Effector CD4-positive, alpha-beta T cell (primary cell): Measurements from ENCODE around the gene RIMS4.

Source experiments
- DNase-seq: peaks from one replicate; pipeline ENCODE4 v3.0.0-alpha.2; 2020

Gene RIMS4

GRCh38 chr20:44716309-44717106, 93.8 kb downstream of the RIMS4 start:
- DNase-seq: no peak

DNA sequence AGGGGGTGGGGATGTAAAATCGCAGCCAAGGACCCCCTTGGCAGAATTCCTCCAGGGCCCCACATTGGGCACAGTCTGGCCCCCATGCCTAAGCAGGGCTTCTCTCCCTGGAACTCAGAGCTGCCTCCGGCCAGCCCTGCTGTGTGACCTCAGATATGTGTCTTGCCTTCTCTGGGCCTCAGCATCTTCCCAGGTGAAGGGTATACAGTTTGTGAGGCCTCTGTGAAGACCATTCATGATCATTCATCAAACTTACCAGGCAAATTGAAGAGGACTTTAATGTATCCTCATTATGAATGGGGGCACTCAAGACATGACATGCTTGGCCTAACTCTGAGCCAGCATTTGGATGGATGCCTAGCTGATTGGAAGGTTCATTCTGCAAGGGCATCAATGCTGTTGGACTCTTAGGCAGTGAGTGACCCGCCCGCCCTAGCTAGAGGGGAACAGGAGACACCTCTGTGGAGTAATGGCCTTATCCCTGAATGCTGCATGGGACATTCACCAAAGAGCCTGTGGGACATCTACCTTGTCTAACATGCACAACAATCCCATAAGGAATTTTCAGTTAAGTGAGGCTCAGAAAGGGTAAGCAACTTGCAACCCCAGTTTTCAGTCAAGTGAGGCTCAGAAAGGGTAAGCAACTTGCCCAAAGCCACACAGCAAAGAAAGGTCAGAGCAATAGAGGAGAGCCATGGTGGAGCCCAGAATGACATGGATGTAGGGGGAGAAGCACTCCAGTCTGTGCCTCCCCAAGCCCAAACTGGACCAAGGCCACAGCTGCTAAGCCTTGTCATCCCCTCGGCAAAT, 94.6 kb downstream of the RIMS4 start:
- DNase-seq: no peak

GRCh38 chr20:44714701-44715498, 95.4 kb downstream of the RIMS4 start, which contains the start of gene CCN5:
Gene CCN5 (plus strand): TSS chr20:44715369. CDS start chr20:44715391, 22 bp downstream.
- DNase-seq: no peak

GRCh38 chr20:44714102-44714700, 96.1 kb downstream of the RIMS4 start:
- no peak for DNase-seq

- no peak for DNase-seq
Measured at GRCh38 chr20:44711237-44711636, 99.1 kb downstream of the RIMS4 start.

DNA sequence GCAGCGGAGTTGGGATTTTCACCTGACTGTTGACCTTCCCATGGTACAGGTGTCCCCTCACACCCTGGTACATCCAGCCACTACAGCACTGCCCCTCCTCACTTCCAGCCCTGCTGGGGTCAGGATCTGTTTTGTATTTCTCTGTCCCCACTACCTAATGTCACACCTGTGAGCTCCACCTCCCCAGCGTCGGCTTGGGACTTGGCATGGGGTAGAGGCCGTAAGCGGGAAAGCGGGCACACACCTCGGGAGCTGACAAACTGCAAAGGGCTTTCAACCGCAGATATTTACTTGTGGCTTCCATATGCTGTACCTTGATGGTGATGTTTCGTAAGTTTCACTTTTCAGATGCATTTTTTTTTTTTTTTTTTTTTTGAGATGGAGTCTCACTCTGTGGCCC, 100.5 kb downstream of the RIMS4 start:
- DNase-seq: no peak

DNA sequence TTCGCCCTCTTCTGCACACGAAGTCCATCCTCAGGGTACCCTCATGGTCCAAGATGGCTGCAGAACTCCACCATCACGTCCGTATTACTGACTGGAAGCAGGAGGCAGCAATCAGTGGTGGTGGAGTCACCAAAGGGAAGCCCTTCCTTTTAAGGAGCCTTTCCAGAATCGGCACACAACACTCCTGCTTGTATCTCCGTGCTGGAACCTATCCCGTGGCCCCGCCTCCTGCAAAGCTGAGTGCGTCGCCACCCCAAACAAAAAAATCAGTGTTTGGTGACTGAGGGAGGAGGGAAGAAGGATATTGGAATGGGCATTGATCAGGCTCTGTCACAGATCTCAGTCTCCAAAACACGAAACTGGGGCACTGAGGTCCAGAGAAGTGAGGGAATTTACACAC, 101.0 kb downstream of the RIMS4 start:
- no peak for DNase-seq

- no peak for DNase-seq
Measured at GRCh38 chr20:44707018-44707579, 103.2 kb downstream of the RIMS4 start.

DNA sequence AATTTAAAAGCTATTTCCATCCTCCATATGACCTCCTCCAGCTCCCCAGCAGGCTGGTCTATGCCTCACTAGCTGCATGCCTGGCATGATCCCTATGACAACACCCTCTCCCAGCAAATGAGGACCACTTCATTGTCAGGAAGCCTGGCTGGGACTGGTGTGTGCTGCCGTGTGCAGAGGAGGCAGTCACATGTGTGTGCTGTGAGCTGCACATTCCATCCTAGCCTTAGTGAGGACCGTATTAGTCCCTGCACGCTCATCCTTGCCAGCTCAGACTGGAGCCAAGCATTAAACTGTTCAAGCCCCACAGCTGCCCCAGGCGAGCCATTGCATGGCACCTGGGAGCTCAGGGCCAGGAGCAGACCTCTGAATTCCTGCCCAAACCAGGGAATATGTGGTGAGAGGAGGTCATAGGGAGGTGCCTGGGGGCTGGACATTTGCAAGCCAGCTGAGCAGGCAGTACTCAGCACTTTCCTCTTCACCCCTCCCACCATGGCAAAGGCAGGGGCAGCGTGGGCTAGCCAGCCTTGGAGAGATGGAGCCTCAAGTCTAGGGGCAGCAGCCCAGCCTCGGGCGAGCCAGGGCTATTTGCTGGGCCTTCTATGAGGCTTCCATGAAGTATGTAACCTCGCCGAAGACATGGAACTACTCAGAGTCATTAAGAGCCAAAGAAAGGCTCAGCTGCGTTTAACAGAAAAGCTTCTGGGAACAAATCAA, 103.9 kb downstream of the RIMS4 start:
- DNase-seq: no peak

DNA sequence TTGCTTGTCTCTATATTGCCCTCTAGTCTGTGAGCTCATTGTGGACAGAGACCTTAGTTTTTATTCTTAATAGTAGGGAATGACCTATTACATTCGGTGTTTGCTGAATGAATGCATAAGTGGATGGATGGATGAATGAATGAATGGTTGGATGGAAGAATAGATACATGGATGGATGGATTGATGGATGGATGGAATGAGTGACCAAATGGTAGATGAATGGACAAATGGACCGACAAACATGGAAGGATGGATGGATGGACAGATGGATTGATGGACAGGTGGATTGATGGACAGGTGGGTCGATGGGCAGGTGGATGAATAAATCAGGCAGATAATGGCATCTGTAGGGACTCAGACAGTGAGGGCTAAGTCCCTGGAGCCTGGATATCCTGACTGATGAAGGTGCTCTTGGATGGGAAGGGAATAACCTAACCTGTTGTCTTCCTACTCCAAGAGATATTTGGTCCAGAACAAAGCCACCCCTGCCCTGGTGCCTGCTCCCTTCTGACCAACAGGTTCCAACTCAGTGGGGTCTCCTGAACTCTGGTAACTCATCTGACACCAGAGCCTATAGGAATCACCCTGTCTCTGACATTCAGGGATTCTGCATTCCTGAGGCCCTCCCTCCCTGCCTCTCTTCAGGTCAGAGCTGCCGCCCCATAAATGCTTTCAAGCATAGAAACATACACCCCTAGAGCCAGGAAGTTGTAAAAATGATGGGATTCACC, 104.8 kb downstream of the RIMS4 start:
- DNase-seq: no peak

GRCh38 chr20:44704551-44704971, 105.8 kb downstream of the RIMS4 start:
- DNase-seq: no peak

GRCh38 chr20:44703956-44704488, 106.3 kb downstream of the RIMS4 start:
- DNase-seq: no peak

DNA sequence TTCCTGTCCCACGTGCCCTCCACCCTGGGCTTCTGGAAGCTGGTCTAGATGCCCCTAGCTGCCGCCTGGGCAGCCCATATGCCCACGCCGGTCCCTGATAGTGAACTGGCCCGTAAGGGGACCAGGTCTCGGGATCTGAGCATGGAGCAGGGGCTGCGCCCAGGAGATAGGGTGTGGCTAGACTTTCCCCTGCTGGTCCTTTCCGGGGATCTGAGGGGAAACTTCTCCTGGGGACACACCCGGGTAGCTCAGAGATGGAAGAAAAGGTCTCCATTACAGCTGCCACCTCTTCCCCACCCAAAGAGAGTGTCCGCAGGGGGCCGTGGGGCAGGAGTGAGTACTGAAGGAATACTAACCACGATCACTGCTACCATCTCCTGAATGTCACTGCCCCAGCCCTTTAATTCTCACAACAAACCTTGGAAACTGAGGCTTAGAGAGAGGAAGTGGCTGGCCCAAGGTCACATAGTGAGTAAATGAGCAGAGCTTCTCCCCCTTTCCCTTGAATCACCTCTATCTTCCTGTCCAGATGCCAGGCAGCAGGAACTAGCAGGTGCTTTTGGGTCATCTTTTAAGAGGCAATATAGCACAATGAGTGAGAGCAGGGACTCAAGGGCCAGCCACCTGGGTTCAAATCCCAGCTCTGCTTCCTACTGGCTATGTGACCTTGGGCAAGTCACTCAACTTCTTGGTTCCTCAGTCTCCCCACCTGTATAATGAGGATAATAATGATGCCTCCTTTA, 107.0 kb downstream of the RIMS4 start:
- no peak for DNase-seq

DNA sequence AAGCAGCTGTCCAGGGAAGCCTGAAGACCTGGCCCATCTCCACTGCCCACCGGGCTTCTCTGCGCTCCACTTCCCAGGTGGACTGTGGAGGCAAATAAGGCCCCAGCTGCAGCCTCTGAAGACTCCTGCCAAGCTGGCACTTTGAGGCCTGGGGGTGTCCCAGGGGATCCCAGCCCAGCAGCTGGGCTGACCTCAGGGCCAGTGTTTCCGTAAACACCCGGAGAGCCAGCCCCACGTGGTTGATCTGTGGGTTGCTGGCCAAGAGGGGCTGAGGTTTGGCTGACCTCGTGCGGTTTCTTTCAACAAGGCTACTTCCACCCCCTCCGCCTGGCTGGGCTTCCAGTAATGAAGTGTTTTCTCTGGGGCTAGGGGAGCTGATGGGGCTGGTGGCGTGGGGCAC, 107.6 kb downstream of the RIMS4 start:
- no peak for DNase-seq

DNA sequence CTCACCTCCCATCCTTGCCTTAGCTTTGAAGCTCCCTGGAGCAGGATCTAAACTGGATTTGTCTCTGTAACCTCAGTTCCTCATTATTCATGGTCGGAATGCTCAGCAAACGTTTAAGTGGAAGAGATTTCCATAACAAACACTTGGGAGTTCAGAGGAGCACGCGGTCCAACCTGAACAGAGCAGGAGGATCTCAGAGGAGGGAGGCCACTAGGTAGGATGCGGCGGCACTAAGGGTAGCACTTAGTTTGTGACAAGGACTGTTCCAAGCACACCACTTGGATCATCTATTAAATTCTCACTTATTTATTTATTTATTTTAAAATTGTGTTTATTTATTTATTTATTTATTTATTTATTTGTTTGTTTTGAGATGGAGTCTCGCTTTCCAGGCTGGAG, 108.5 kb downstream of the RIMS4 start:
- DNase-seq: no peak
